Rectal smooth muscle tissue (tissue), 1 donor: ENCODE results near the gene CTSK.
"Not testable (repeated sequence)": the region's sequence is repeated elsewhere in the genome, so short reads cannot be mapped to it uniquely, and the experiment has no call there.

ENCODE experiments used
- H3K27ac ChIP-seq: one replicate; pipeline ENCODE4 v1.7.0; 2013; ENCODE audit warnings: low read depth, low read length, inconsistent platforms
- H3K27me3 ChIP-seq: one replicate; pipeline ENCODE4 v1.7.0; 2013; ENCODE audit warnings: low read length; ENCODE audit not compliant: control insufficient read depth, insufficient read depth
- H3K36me3 ChIP-seq: one replicate; pipeline ENCODE4 v1.7.0; 2013; ENCODE audit warnings: low read length; ENCODE audit not compliant: control insufficient read depth, insufficient read depth
- H3K4me1 ChIP-seq: one replicate; pipeline ENCODE4 v1.7.0; 2013; ENCODE audit warnings: low read length; ENCODE audit not compliant: control insufficient read depth, insufficient read depth
- H3K4me3 ChIP-seq: one replicate; pipeline ENCODE4 v1.7.0; 2013; ENCODE audit warnings: low read length
- H3K9ac ChIP-seq: one replicate; pipeline ENCODE4 v1.7.0; 2013; ENCODE audit warnings: low read length

CTSK gene

GRCh38 chr1:150808121-150808520 is at the start of gene CTSK:
Gene CTSK, minus strand, starts transcription at chr1:150808260. Its CDS starts 1,455 bp downstream, at chr1:150806805.
- H3K27me3 ChIP-seq = no peaks in the 10 kb centered on the region
- peaks cover 19% of the 10 kb centered on the region for H3K36me3 ChIP-seq
- peak within 1 kb of the TSS; percentile 50 for H3K27ac ChIP-seq
- H3K4me3 ChIP-seq = peak within 1 kb of the TSS; percentile 50
- H3K4me1 ChIP-seq = peaks cover 2% of the 10 kb centered on the region
- H3K9ac ChIP-seq = peak within 1 kb of the TSS; percentile 17

- not testable (repeated sequence) for H3K27me3 ChIP-seq, H3K4me3 ChIP-seq, H3K9ac ChIP-seq, H3K4me1 ChIP-seq, H3K36me3 ChIP-seq, H3K27ac ChIP-seq
Measured at GRCh38 chr1:150852734-150853133, 44.7 kb upstream of the CTSK start.

GRCh38 chr1:150850801-150851362 is 42.8 kb upstream of the CTSK start:
- not testable (repeated sequence) for H3K4me1 ChIP-seq, H3K36me3 ChIP-seq, H3K27me3 ChIP-seq, H3K27ac ChIP-seq, H3K9ac ChIP-seq, H3K4me3 ChIP-seq

GRCh38 chr1:150846473-150847146 is 38.5 kb upstream of the CTSK start:
- no peak overlapping the region for H3K4me3 ChIP-seq
- no peak overlapping the region for H3K27ac ChIP-seq
- H3K27me3 ChIP-seq = no peaks in the 10 kb centered on the region
- no peaks in the 10 kb centered on the region for H3K4me1 ChIP-seq
- H3K9ac ChIP-seq = no peak overlapping the region
- peaks cover 3% of the 10 kb centered on the region for H3K36me3 ChIP-seq

- H3K27ac ChIP-seq = no peak overlapping the region
- H3K36me3 ChIP-seq = peaks cover 6% of the 10 kb centered on the region
Measured at GRCh38 chr1:150843474-150843873, 35.4 kb upstream of the CTSK start.

DNA sequence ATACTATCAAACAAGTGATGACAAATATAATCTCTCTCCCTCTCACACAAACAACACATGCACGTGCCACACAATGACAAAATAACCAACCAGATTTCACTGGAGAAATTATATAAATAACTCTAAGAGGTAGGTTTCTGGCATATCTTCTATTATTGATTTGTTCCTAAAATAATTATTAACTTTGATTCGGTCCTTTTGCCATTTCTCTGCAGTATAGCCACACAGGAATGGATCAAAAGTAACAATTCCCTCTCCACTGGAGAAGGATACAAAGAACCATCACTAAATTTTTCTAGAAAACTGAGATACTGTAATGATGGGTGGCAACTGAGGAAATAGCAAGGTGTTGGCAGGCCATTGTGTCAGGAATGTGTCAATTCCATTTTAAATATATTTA is 34.9 kb upstream of the CTSK start:
- Histone ChIP-seq H3K27ac (no peak overlapping the region), H3K9ac (no peak overlapping the region), H3K4me3 (no peak overlapping the region), H3K4me1 (no peaks in the 10 kb centered on the region), H3K36me3 (peaks cover 6% of the 10 kb centered on the region), H3K27me3 (no peaks in the 10 kb centered on the region)

More at GRCh38 chr1:150843474-150843873, 35.4 kb upstream of the CTSK start:
- H3K4me1 ChIP-seq = no peaks in the 10 kb centered on the region
- H3K4me3 ChIP-seq = no peak overlapping the region
- H3K9ac ChIP-seq = no peak overlapping the region
- no peaks in the 10 kb centered on the region for H3K27me3 ChIP-seq

DNA sequence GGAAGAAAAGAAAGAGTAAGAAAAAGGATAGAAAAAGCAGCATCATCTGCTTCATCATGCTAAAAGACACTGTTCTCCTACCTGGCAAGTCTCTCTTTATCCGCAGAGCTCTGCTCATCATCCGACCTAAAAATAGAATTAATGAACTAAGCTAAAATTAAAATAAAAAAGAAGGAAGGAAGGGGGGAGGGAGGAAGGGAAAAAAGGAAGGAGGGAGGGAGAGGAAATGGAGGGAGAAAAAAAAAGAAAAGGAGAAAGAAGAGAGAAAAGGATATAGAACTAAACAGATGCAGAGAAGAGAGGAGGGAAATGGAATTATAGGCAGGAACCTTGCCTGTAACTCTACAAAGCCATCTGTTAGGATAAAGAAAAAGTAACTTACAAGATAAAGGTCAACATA is 34.3 kb upstream of the CTSK start:
- H3K4me1 ChIP-seq = no peaks in the 10 kb centered on the region
- H3K9ac ChIP-seq = no peak overlapping the region
- H3K4me3 ChIP-seq = no peak overlapping the region
- peaks cover 6% of the 10 kb centered on the region for H3K36me3 ChIP-seq
- no peaks in the 10 kb centered on the region for H3K27me3 ChIP-seq
- no peak overlapping the region for H3K27ac ChIP-seq

GRCh38 chr1:150841626-150842025 is 33.6 kb upstream of the CTSK start:
- Histone ChIP-seq H3K4me1 (no peaks in the 10 kb centered on the region), H3K36me3 (peaks cover 6% of the 10 kb centered on the region), H3K9ac (no peak overlapping the region), H3K27me3 (no peaks in the 10 kb centered on the region), H3K27ac (no peak overlapping the region), H3K4me3 (no peak overlapping the region)

DNA sequence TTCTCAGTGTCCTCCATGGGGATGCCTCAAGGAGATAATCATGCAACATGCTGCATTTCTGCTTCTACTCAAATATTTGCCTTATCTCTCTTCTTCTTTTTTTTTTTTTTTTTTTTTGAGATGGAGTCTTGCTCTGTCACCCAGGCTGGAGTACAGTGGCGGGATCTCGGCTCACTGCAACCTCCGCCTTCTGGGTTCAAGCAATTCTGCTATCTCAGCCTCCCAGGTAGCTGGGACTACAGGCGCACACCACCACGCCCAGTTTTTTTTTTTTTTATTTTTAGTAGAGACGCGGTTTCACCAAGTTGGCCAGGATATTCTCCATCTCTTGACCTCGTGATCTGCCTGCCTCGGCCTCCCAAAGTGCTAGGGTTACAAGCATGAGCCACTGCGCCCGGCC is 32.8 kb upstream of the CTSK start:
- H3K27me3 ChIP-seq, H3K36me3 ChIP-seq, H3K27ac ChIP-seq, H3K4me3 ChIP-seq, H3K4me1 ChIP-seq, H3K9ac ChIP-seq: not testable (repeated sequence)

DNA sequence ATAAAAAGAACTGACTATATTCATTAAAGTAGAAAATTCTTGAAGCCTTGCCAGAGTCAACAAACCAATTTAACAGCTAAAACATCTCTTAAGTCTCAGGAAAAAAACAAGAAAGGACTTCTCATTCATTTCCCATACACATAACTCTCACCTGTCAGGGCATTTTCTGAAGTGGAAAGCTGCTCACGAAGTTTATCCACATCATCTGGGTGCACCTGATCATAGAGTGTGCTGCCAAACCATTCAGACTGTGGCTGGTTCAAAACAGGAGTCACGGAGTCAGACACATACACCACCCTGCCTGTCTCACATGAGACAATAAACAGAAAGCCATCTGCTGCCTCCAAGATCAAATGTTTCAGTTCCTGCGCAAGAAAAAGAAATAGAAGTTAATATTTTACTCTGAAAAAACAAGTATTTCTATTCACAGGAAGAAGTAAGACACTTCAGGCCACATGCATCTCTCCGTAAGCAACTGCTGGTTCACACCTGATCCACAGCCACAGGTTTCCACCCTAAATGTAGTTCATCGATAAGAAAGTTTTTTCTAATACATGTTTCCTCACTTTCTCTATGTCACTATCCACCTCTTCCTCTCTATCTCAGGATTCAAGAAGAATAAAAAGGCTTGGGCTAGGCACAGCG is 28.2 kb upstream of the CTSK start:
- Histone ChIP-seq H3K4me3 (no peak overlapping the region), H3K9ac (no peak overlapping the region), H3K27me3 (no peaks in the 10 kb centered on the region), H3K27ac (no peak overlapping the region), H3K4me1 (no peaks in the 10 kb centered on the region), H3K36me3 (peaks cover 20% of the 10 kb centered on the region)

DNA sequence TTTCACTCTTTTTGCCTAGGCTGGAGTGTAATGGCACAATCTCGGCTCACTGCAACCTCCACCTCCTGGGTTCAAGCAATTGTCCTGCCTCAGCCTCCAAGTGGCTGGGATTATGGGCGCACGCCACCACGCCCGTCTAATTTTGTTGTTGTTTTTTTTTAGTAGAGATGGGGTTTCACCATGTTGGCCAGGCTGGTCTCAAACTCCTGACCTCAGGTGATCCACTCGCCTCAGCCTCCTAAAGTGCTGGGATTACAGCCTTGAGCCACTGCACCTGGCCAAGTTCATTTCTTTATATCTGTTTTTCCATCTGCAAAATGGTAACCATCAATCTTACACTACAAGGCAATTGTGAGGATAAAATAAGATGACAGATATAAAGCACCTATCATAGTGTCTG is 25.9 kb upstream of the CTSK start:
- H3K27ac ChIP-seq, H3K9ac ChIP-seq, H3K4me3 ChIP-seq, H3K4me1 ChIP-seq, H3K27me3 ChIP-seq: not testable (repeated sequence)
- H3K36me3 ChIP-seq = peaks cover 25% of the 10 kb centered on the region

DNA sequence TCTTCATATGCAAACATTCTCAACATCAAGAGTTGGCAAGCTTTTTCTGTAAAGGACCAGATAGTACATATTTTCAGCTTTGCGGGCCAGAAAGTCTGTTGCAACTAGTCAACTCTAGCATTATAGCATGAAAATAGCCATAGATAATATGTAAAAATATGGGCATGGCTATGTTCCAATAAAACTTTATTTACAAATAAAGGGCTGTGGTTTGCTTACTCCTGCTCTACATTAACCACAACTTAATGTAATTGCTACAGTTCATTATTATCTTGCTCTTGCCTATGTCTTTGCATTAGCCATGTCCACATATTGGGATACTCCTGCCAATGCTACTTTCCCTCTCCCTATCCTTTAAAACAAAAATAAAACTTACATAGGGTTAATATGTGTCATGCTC is 24.5 kb upstream of the CTSK start:
- peaks cover 31% of the 10 kb centered on the region for H3K36me3 ChIP-seq
- no peaks in the 10 kb centered on the region for H3K4me1 ChIP-seq
- no peaks in the 10 kb centered on the region for H3K27me3 ChIP-seq
- no peak overlapping the region for H3K27ac ChIP-seq
- no peak overlapping the region for H3K4me3 ChIP-seq
- H3K9ac ChIP-seq = no peak overlapping the region

DNA sequence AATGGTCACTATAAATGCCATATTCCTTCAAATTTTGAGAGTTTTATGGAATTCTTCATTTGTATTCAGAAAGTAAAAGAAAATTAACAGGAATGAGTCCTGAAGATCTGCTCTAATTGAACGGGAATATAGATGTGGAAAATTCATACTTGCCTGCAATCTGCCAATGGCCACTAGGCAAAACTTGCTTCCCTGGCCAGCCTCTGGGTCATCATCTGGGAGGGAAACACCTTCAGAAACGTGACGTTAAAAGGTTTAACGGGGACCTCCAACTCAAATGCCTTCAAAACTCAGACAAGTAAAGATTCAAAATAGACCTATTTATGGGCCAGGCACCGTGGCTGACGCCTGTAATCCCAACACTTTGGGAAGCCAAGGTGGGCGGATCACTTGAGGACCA is 21.7 kb upstream of the CTSK start:
- H3K4me1 ChIP-seq = no peaks in the 10 kb centered on the region
- H3K36me3 ChIP-seq = peaks cover 35% of the 10 kb centered on the region
- H3K4me3 ChIP-seq = no peak overlapping the region
- H3K27me3 ChIP-seq = no peaks in the 10 kb centered on the region
- H3K9ac ChIP-seq = no peak overlapping the region
- no peak overlapping the region for H3K27ac ChIP-seq
